ENCODE measurements around the gene PTPN14.
"Not testable (repeated sequence)": the region's sequence is repeated elsewhere in the genome, so short reads cannot be mapped to it uniquely, and the experiment has no call there.

Gene PTPN14

DNA sequence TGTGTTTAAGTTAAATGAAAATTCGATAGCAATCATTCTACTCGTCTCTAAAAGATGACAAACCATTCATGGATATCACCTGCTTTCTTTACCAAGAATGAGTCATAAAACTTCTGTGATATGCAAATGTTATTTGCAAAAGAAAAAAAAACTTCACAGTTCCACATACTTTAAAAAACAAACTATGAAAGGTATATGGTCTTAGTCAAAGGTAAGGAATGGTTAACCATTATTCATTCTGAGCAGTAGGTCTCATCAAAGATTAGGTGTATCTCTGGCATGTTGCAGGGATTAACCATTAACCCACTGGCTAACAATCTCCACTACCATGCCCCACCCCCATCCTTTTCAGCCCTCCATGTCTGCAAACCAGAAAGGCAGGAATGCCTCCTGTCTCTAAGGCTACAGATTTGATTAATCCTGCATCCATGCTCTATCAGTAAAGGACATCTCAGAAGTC is 44.4 kb downstream of the PTPN14 start:
- no peak for DNase-seq

- no peak for DNase-seq
Observed at GRCh38 chr1:214505134-214505533, 46.3 kb downstream of the PTPN14 start.

DNA sequence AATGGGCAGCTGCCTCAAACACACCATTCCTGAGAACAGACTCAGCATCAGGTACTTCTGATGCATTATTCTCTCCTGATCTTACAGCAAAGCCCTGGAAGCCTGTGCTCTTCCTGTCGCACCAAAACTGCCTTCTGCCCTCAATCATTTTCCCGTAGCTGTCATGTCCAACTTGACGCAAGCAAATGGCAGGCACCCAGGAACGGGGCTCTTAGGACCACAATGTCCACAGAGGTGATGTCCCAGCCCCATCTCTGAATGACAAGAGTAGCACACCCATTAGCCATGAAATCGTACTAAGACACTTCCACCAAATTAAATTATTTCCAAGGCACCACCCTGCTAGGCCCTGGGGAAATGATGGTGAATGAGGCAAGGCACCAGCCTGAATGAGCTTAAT is 47.1 kb downstream of the PTPN14 start:
- DNase-seq: no peak

DNA sequence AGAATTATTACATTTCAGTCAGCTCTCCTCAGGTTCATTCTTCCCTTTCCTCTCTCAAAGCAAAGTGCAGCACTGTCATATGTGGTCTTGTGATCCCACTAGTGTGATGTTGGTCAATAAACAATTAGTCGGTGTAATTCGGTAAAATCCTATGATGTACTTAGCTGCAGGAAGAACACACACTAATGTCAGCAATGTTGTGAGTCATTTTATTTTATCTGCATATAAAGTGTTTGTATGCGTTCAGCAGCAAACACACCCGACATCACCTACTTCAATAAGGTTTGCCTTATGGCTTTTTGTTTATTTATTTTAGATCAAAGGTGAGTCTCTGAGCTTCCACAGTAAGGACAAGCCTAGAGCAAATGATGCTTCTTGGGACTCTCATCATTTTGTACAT is 47.8 kb downstream of the PTPN14 start:
- no peak for DNase-seq

DNA sequence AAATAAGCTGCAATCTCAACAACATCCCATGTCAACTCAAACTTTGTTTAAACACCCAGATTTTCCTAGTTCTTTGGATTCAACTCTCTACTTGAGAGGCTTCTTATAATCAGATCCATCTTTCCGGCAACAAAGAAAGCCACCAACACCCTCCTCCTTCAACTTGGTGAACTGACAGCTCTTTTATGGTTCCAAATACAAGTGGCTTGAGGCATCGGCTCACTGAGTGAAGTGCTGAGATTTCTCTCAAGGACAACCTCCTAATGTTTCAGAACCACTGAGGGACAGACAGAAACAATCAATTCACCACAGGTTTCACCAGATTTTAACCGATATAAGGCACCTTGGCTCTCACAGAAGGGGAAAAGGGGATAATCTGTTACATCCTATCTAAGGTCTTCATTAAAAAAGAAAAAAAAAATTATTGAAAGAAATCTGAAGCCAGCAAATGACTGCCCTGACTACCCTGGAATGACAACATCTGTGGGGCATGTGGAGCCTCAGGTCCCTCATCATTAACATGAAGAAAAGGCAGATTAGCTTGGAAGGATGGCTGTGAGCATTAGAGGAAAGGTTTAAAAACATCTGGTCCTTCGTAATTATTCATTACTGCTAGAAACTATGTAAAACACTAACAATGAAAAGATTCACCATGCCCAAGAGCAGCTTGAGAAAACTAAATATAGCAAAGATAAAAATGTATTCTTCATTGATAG is 50.9 kb downstream of the PTPN14 start:
- DNase-seq: no peak

GRCh38 chr1:214499732-214500131 is 51.7 kb downstream of the PTPN14 start:
- DNase-seq: no peak

DNA sequence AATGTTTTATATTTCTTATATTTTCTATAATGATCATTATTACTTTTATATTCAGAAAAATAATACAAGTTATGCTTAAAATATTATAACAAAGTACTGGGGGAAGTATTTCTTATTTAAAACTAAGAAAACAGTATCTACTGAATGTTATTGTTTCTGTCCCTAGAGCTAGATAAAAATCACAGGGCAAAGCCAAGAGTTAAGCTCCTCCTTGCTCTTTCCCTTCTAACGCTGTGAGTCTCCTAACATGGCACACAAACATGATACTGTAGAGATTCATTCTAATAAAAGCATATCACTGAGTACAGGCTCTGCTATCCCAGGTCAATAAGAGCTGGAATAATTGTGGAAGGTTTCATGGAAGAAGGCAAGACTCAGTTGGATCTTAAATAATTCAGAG is 53.4 kb downstream of the PTPN14 start:
- no peak for DNase-seq

DNA sequence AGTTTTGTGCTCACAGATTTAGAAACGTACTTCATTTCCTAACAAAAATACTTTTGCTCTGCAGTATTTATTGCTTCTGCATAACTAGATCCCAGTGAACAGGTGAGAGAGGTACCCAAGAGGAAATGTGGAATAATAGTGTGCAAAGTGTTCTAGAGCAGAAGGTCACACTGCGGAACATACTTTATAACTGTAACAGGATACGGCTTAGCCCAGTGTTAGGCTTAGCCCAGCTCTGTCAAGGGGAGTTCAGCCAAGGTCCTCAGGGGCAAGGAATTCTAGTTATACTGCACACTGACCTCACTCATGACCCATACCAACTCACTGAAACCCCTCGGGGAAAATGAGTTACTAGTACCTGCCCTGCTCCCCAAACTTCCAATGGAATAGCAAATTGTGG is 55.3 kb downstream of the PTPN14 start:
- no peak for DNase-seq

DNA sequence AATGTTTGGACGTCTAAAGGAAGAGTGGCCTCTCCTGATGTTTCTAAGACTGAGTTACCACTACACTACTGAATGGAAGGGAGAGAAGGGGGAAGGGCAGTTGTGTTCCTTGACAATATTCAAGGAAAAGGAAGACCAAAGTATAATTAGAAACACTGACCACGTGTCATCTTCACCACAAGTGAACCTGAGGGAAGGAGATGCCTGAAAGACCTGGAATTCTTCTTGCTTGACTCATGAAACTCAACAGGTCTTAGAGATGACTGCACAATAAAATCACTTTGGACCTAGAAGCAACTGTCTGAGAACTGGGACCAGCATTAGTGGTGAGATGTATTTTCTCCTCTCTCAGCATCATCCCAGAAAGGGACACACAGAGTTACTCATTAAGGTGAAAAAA is 56.7 kb downstream of the PTPN14 start:
- DNase-seq: no peak

DNA sequence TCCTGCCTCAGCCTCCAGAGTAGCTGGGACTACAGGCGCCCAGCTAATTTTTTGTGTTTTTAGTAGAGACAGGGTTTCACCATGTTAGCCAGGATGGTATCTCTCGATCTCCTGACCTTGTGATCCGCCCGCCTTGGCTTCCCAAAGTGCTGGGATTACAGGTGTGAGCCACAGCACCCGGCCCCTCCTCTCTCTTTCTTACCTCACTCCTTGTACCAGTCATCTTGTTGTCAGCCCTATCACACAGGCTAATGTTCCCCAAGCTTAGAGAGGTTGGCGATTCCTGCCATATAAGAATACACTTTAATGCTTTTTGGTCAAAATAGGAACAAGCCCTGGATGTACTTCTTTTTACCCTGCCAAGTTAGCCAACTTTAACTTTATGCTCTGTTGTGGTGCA is 57.2 kb downstream of the PTPN14 start:
- DNase-seq: not testable (repeated sequence)

GRCh38 chr1:214493126-214493796 is 58.1 kb downstream of the PTPN14 start:
- DNase-seq: no peak

- DNase-seq: no peak
Observed at GRCh38 chr1:214492401-214493075, 58.9 kb downstream of the PTPN14 start.

GRCh38 chr1:214491468-214492146 is 59.8 kb downstream of the PTPN14 start:
- DNase-seq: no peak

DNA sequence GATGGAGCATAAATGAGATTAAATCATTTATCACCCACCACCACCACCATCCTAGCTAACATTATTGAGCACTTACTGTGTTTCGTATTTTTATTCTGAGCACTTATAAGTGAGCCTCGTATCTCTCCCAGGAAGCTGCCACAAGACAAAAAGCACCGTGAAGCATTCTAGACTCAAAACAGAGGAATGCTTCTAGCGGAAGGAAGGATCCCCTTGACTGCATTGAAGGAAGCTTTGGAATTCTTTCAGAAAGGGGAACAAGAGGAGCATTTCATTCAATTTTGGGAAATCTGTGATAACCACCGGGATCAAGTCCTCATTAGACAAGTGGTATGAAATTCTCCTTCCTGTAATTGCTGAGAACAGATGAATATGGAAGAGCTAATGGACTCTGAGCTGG is 66.3 kb downstream of the PTPN14 start:
- no peak for DNase-seq

GRCh38 chr1:214483180-214483579 is 68.2 kb downstream of the PTPN14 start:
- not testable (repeated sequence) for DNase-seq

- not testable (repeated sequence) for DNase-seq
Observed at GRCh38 chr1:214481983-214482634, 69.3 kb downstream of the PTPN14 start.

- no peak for DNase-seq
Observed at GRCh38 chr1:214476986-214477870, 74.2 kb downstream of the PTPN14 start.

- no peak for DNase-seq
Observed at GRCh38 chr1:214476229-214476985, 75.0 kb downstream of the PTPN14 start.

DNA sequence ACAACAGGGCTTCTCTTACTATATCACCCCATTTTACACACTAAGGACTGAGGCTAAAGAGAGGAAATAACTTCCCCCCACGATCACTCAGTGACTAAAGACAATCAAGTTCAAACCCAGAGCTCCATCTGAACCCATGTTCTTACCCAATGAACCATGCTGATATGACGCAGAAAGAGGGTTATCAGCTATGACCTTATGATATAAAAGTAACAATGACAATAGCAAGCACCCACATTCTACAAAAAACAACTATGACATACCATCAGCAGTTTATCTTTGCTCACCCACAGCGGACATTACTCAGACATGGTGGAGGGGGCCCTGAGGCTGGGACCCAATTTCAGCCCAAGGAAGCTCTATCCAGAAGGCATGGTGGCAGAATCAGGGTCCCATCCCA is 75.7 kb downstream of the PTPN14 start:
- no peak for DNase-seq

GRCh38 chr1:214475331-214475730 is 76.1 kb downstream of the PTPN14 start:
- no peak for DNase-seq

- DNase-seq: no peak
Observed at GRCh38 chr1:214474467-214474866, 76.9 kb downstream of the PTPN14 start.

Measured in hematopoietic multipotent progenitor cell treated with erythropoietin and hydrocortisone succinate and interleukin-3 and kit ligand, for 8 days (in vitro differentiated cells).